HEK293 (cell line): Measurements from ENCODE around the gene CCDC9.

Experiments used
- CTCF ChIP-seq: fragments of 450-650 bp; formaldehyde crosslinking; IDR thresholded peaks from 2 replicates; pipeline ENCODE4 v1.5.1; 2016; ENCODE audit warnings: missing biosample characterization, missing genetic modification characterization
- HOXD13 ChIP-seq: sonication (generic); formaldehyde crosslinking; IDR thresholded peaks from 2 replicates; pipeline ENCODE4 v1.8.0; 2022; ENCODE audit warnings: missing genetic modification reagents, borderline replicate concordance
- KLF10 ChIP-seq: fragments of 450-650 bp; IDR thresholded peaks from 2 replicates; pipeline ENCODE4 v1.5.1; 2018; ENCODE audit warnings: missing biosample characterization, mild to moderate bottlenecking, missing genetic modification characterization
- KLF8 ChIP-seq: fragments of 450-650 bp; formaldehyde crosslinking; IDR thresholded peaks from 2 replicates; pipeline ENCODE4 v1.5.1; 2016; ENCODE audit warnings: missing biosample characterization, missing genetic modification characterization
- PRDM4 ChIP-seq: fragments of 450-650 bp; formaldehyde crosslinking; IDR thresholded peaks from 2 replicates; pipeline ENCODE4 v1.5.1; 2017; ENCODE audit warnings: missing biosample characterization, missing genetic modification characterization
- ZBTB17 ChIP-seq: fragments of 450-650 bp; formaldehyde crosslinking; IDR thresholded peaks from 2 replicates; pipeline ENCODE4 v1.5.1; 2016; ENCODE audit warnings: missing biosample characterization, missing genetic modification characterization
- ZBTB20 ChIP-seq: fragments of 450-650 bp; formaldehyde crosslinking; IDR thresholded peaks from 2 replicates; pipeline ENCODE4 v1.5.1; 2016; ENCODE audit warnings: missing biosample characterization, missing genetic modification characterization
- ZFP69B ChIP-seq: fragments of 450-650 bp; formaldehyde crosslinking; IDR thresholded peaks from 2 replicates; pipeline ENCODE4 v1.5.1; 2016; ENCODE audit warnings: missing biosample characterization, missing genetic modification characterization
- ZNF121 ChIP-seq: fragments of 450-650 bp; formaldehyde crosslinking; IDR thresholded peaks from 2 replicates; pipeline ENCODE4 v1.5.1; 2016; ENCODE audit warnings: missing biosample characterization, missing genetic modification characterization
- ZNF214 ChIP-seq: fragments of 450-650 bp; formaldehyde crosslinking; IDR thresholded peaks from 2 replicates; pipeline ENCODE4 v1.5.1; 2017; ENCODE audit warnings: missing biosample characterization, mild to moderate bottlenecking, missing genetic modification characterization, borderline replicate concordance
- ZNF341 ChIP-seq: fragments of 450-650 bp; formaldehyde crosslinking; IDR thresholded peaks from 2 replicates; pipeline ENCODE4; 2016; ENCODE audit warnings: low read depth, missing biosample characterization, missing genetic modification characterization
- ZNF354C ChIP-seq: fragments of 450-650 bp; formaldehyde crosslinking; IDR thresholded peaks from 2 replicates; pipeline ENCODE4 v1.5.1; 2016; ENCODE audit warnings: missing biosample characterization, missing genetic modification characterization, low read depth, borderline replicate concordance
- ZNF362 ChIP-seq: fragments of 450-650 bp; formaldehyde crosslinking; IDR thresholded peaks from 2 replicates; pipeline ENCODE4 v1.5.1; 2016; ENCODE audit warnings: missing biosample characterization, missing genetic modification characterization
- ZNF423 ChIP-seq: fragments of 450-650 bp; formaldehyde crosslinking; IDR thresholded peaks from 2 replicates; pipeline ENCODE4 v1.5.1; 2016; ENCODE audit warnings: missing biosample characterization, missing genetic modification characterization
- ZNF530 ChIP-seq: fragments of 450-650 bp; formaldehyde crosslinking; IDR thresholded peaks from 2 replicates; pipeline ENCODE4 v1.5.1; 2016; ENCODE audit warnings: low read depth, missing biosample characterization, missing genetic modification characterization
- ZNF560 ChIP-seq: fragments of 450-650 bp; formaldehyde crosslinking; IDR thresholded peaks from 2 replicates; pipeline ENCODE4 v1.5.1; 2017; ENCODE audit warnings: missing biosample characterization, missing genetic modification characterization, borderline replicate concordance
- ZNF610 ChIP-seq: fragments of 450-650 bp; formaldehyde crosslinking; IDR thresholded peaks from 2 replicates; pipeline ENCODE4 v1.5.1; 2016; ENCODE audit warnings: missing biosample characterization, missing genetic modification characterization, borderline replicate concordance
- ZNF654 ChIP-seq: fragments of 450-650 bp; formaldehyde crosslinking; IDR thresholded peaks from 2 replicates; pipeline ENCODE4 v1.5.1; 2016; ENCODE audit warnings: low read depth, missing biosample characterization, missing genetic modification characterization
- ZSCAN30 ChIP-seq: fragments of 450-650 bp; IDR thresholded peaks from 2 replicates; pipeline ENCODE4 v1.5.1; 2018; ENCODE audit warnings: missing biosample characterization, mild to moderate bottlenecking, missing genetic modification characterization, moderate library complexity
- TF ChIP-seq, protein P1 (sequence below): fragments of 450-650 bp; formaldehyde crosslinking; conservative IDR thresholded peaks from 2 replicates; pipeline ENCODE4 v1.5.1; 2016; ENCODE audit warnings: low read depth, missing biosample characterization, missing genetic modification characterization
- TF ChIP-seq, protein P2 (sequence below): fragments of 450-650 bp; formaldehyde crosslinking; IDR thresholded peaks from 2 replicates; pipeline ENCODE4 v1.5.1; 2016; ENCODE audit warnings: missing biosample characterization, missing genetic modification characterization
- TF ChIP-seq, protein P3 (sequence below): fragments of 450-650 bp; formaldehyde crosslinking; IDR thresholded peaks from 2 replicates; pipeline ENCODE4 v1.5.1; 2016; ENCODE audit warnings: missing biosample characterization, missing genetic modification characterization
- TF ChIP-seq, protein P4 (sequence below): fragments of 450-650 bp; formaldehyde crosslinking; IDR thresholded peaks from 2 replicates; pipeline ENCODE4 v1.5.1; 2016; ENCODE audit warnings: missing biosample characterization, missing genetic modification characterization
- TF ChIP-seq, protein P5 (sequence below): fragments of 450-650 bp; formaldehyde crosslinking; IDR thresholded peaks from 2 replicates; pipeline ENCODE4 v1.5.1; 2016; ENCODE audit warnings: missing biosample characterization, missing genetic modification characterization, borderline replicate concordance

CCDC9 gene

DNA sequence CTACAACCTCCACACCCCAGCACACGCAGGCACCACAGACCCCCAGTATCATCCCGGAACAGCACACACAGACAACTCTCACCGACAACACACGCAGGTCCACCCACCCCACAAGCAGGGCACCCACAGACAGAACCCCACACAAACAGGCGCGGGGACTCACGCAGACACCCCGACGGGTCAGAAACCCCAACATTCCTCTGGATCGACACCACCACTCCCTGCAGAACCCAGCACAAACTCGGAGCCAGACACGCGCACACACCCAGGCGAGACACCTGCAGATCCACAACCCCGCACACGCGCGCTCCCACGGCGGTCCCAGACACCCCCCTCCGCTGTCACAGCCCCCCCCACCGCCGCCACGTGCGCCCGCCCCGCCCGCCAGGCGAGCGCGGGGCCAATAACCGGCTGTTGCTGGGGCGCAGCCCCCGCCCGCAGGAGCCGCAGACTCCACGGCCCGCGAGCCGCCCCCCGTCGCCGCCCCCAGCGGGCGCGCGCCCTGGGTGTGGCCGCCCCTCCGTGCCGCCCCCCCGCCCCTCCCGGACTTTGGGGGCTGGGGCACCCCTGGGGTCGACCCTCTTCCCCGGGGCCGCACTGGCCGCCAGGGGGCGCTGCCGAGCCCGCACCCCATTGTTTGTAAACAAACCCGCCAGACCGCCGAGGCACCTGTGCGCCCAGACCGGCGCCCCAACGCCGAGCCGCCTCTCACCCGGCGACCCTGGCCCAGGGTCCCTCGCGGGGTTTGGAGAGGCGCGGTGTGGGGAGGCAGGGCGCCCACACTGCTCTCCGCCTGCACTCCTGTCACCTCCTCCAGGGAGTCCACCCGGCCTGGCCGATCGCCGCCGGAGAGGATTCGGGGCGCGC is 26.0 kb upstream of the CCDC9 start (continued):
- TF ChIP-seq, protein P1, sequence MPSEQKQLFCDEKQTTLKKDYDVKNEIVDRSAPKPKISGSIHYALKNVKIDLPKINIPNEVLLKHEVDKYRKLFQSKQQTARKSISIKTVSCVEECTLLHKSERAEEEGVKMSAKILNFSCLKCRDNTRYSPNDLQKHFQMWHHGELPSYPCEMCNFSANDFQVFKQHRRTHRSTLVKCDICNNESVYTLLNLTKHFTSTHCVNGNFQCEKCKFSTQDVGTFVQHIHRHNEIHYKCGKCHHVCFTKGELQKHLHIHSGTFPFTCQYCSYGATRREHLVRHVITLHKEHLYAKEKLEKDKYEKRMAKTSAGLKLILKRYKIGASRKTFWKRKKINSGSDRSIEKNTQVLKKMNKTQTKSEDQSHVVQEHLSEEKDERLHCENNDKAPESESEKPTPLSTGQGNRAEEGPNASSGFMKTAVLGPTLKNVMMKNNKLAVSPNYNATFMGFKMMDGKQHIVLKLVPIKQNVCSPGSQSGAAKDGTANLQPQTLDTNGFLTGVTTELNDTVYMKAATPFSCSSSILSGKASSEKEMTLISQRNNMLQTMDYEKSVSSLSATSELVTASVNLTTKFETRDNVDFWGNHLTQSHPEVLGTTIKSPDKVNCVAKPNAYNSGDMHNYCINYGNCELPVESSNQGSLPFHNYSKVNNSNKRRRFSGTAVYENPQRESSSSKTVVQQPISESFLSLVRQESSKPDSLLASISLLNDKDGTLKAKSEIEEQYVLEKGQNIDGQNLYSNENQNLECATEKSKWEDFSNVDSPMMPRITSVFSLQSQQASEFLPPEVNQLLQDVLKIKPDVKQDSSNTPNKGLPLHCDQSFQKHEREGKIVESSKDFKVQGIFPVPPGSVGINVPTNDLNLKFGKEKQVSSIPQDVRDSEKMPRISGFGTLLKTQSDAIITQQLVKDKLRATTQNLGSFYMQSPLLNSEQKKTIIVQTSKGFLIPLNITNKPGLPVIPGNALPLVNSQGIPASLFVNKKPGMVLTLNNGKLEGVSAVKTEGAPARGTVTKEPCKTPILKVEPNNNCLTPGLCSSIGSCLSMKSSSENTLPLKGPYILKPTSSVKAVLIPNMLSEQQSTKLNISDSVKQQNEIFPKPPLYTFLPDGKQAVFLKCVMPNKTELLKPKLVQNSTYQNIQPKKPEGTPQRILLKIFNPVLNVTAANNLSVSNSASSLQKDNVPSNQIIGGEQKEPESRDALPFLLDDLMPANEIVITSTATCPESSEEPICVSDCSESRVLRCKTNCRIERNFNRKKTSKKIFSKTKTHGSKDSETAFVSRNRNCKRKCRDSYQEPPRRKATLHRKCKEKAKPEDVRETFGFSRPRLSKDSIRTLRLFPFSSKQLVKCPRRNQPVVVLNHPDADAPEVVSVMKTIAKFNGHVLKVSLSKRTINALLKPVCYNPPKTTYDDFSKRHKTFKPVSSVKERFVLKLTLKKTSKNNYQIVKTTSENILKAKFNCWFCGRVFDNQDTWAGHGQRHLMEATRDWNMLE (tag by site-specific recombination), result no peak
- TF ChIP-seq ZNF560, result no peak
- TF ChIP-seq, protein P2, sequence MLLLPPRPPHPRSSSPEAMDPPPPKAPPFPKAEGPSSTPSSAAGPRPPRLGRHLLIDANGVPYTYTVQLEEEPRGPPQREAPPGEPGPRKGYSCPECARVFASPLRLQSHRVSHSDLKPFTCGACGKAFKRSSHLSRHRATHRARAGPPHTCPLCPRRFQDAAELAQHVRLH (tag by site-specific recombination), result peak; percentile 74
- TF ChIP-seq, protein P3, sequence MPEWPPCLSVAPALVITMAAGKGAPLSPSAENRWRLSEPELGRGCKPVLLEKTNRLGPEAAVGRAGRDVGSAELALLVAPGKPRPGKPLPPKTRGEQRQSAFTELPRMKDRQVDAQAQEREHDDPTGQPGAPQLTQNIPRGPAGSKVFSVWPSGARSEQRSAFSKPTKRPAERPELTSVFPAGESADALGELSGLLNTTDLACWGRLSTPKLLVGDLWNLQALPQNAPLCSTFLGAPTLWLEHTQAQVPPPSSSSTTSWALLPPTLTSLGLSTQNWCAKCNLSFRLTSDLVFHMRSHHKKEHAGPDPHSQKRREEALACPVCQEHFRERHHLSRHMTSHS (tag by site-specific recombination), result peak; percentile 74; the same call in 1 of the 2 replicates
- TF ChIP-seq KLF8 (tag by site-specific recombination), result peak; percentile 89
- no peak; the same call in 1 of the 2 replicates for TF ChIP-seq KLF10 (tag by site-specific recombination)
- TF ChIP-seq ZBTB20 (tag by site-specific recombination), result 0 out of 2 replicates have a peak, but pooled peaks have one; percentile 6
- no peak for TF ChIP-seq ZNF530 (tag by site-specific recombination)
- TF ChIP-seq ZFP69B (tag by site-specific recombination), result peak; percentile 63
- no peak for TF ChIP-seq ZSCAN30 (tag by site-specific recombination)
- TF ChIP-seq, protein P4, sequence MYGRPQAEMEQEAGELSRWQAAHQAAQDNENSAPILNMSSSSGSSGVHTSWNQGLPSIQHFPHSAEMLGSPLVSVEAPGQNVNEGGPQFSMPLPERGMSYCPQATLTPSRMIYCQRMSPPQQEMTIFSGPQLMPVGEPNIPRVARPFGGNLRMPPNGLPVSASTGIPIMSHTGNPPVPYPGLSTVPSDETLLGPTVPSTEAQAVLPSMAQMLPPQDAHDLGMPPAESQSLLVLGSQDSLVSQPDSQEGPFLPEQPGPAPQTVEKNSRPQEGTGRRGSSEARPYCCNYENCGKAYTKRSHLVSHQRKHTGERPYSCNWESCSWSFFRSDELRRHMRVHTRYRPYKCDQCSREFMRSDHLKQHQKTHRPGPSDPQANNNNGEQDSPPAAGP (tag by site-specific recombination), result peak; percentile 76
- no peak for TF ChIP-seq ZNF214 (tag by site-specific recombination)
- TF ChIP-seq PRDM4, result peak; percentile 40
- TF ChIP-seq, protein P5, sequence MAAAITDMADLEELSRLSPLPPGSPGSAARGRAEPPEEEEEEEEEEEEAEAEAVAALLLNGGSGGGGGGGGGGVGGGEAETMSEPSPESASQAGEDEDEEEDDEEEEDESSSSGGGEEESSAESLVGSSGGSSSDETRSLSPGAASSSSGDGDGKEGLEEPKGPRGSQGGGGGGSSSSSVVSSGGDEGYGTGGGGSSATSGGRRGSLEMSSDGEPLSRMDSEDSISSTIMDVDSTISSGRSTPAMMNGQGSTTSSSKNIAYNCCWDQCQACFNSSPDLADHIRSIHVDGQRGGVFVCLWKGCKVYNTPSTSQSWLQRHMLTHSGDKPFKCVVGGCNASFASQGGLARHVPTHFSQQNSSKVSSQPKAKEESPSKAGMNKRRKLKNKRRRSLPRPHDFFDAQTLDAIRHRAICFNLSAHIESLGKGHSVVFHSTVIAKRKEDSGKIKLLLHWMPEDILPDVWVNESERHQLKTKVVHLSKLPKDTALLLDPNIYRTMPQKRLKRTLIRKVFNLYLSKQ, result no peak
- no peak for TF ChIP-seq ZNF610 (tag by site-specific recombination)
- TF ChIP-seq ZNF423 (tag by site-specific recombination), result no peak
- TF ChIP-seq ZNF121, result 0 out of 2 replicates have a peak, but pooled peaks have one; percentile 6
- no peak for TF ChIP-seq ZNF354C
- no peak for TF ChIP-seq ZNF654 (tag by site-specific recombination)
- TF ChIP-seq CTCF, result peak; percentile 83
- no peak for TF ChIP-seq HOXD13 (CRISPR knock-in tag)
- peak; percentile 98 for TF ChIP-seq ZNF341 (tag by site-specific recombination)
- TF ChIP-seq ZBTB17, result no peak
- TF ChIP-seq ZNF362 (tag by site-specific recombination), result no peak
